GM18909 (cell line): ENCODE data around the gene MADCAM1.

Experiments
- ATAC-seq: cut with Tn5 transposase; IDR thresholded peaks from one replicate; pipeline ENCODE4 v1.9.1; 2021; ENCODE audit warnings: mild to moderate bottlenecking; ENCODE audit not compliant: unreplicated experiment, poor library complexity

MADCAM1 gene

GRCh38 chr19:543910-544608 is 47.8 kb downstream of the MADCAM1 start, which contains the start of gene GZMM:
Gene GZMM, plus strand, starts transcription at chr19:544053. Its CDS starts 19 bp downstream, at chr19:544072.
- ATAC-seq = no peak

- ATAC-seq = no peak
These were observed 50.8 kb downstream of the MADCAM1 start for GRCh38 chr19:547117-547516.

- ATAC-seq = no peak
These were observed 51.8 kb downstream of the MADCAM1 start for GRCh38 chr19:547836-548720.

- no peak for ATAC-seq
These were observed 52.9 kb downstream of the MADCAM1 start for GRCh38 chr19:548886-549830.

- ATAC-seq = no peak
These were observed 58.5 kb downstream of the MADCAM1 start for GRCh38 chr19:554817-555216.
